ENCODE measurements around the gene RIC8B.

- TF ChIP-seq CTCF (conservative IDR thresholded peaks at IDR 0.05; ENCODE audit: low read length) (no peak), EZH2phosphoT487 (IDR thresholded peaks at IDR 0.05; ENCODE audit: borderline replicate concordance) (no peak)
Observed at GRCh38 chr12:106865683-106866082, 91.2 kb downstream of the RIC8B start.
